PC-9 (cell line): Measurements from ENCODE around the gene HPX. TPM values are rescaled to one million over a fixed set of nuclear protein-coding genes. Genes with fewer than 3 reads are reported as not detected.

Source experiments
- BruUV-seq: library from RNA; stranded (reverse); fragments of 400-500 nt; replicated peaks from 2 replicates; lab custom pipeline; 2021; lab: Mats Ljungman, UMichigan
- CTCF ChIA-PET: fragments of 300-600 bp; sonication (Branson Sonifier 250); formaldehyde crosslinking; loops from one replicate; lab custom pipeline; 2022; ENCODE audit warnings: antibody characterized with exemption; lab: Charles Lee
- POLR2A ChIA-PET: fragments of 300-600 bp; sonication (Branson Sonifier 250); formaldehyde crosslinking; loops from one replicate; lab custom pipeline; 2022; ENCODE audit warnings: antibody characterized with exemption; ENCODE audit not compliant: unreplicated experiment; lab: Charles Lee
- DNase-seq, 2 experiments: peaks; one replicate each; pipeline versions ENCODE4 v3.0.0 to v3.0.0-alpha.2; 2015 to 2022; ENCODE audit warnings: mixed read lengths in 1 of 2
- H2AFZ ChIP-seq: fragments of 200-600 bp; sonication (generic); 2 replicates; pipeline ENCODE4 v1.8.1; 2017; ENCODE audit warnings: antibody characterized with exemption
- H3F3A ChIP-seq: fragments of 200-600 bp; sonication (generic); 2 replicates; pipeline ENCODE4 v1.8.1; 2017; ENCODE audit warnings: antibody characterized with exemption, mild to moderate bottlenecking, low read depth; ENCODE audit not compliant: insufficient read depth
- H3K27ac ChIP-seq: fragments of 200-600 bp; sonication (generic); 2 replicates; pipeline ENCODE4 v1.6.1; 2016; ENCODE audit warnings: mixed run types
- H3K27me3 ChIP-seq: fragments of 200-600 bp; sonication (generic); 2 replicates; pipeline ENCODE4 v1.6.1; 2016; ENCODE audit warnings: low read depth, mixed run types; ENCODE audit not compliant: insufficient read depth
- H3K36me3 ChIP-seq: fragments of 200-600 bp; sonication (generic); 2 replicates; pipeline ENCODE4 v1.6.1; 2016; ENCODE audit warnings: low read depth, mixed run types
- H3K4me1 ChIP-seq: fragments of 200-600 bp; sonication (generic); replicated peaks from 2 replicates; pipeline ENCODE4 v1.6.1; 2016; ENCODE audit warnings: mixed run types; ENCODE audit not compliant: insufficient read depth
- H3K4me2 ChIP-seq: fragments of 200-600 bp; sonication (generic); 2 replicates; pipeline ENCODE4 v1.6.1; 2017; ENCODE audit warnings: mixed run types
- H3K4me3 ChIP-seq: fragments of 200-600 bp; sonication (generic); 2 replicates; pipeline ENCODE4 v1.6.1; 2016; ENCODE audit warnings: mixed run types
- H3K79me2 ChIP-seq: fragments of 200-600 bp; sonication (generic); 2 replicates; pipeline ENCODE4 v1.6.1; 2017; ENCODE audit warnings: low read depth, mixed run types
- H3K9me2 ChIP-seq: fragments of 200-600 bp; sonication (generic); 2 replicates; pipeline ENCODE4 v1.8.1; 2017; ENCODE audit warnings: mild to moderate bottlenecking; ENCODE audit not compliant: insufficient read depth
- H3K9me3 ChIP-seq: fragments of 200-600 bp; sonication (generic); 2 replicates; pipeline ENCODE4 v1.8.1; 2016; ENCODE audit warnings: low read depth; ENCODE audit not compliant: insufficient read depth
- H4K20me1 ChIP-seq: fragments of 200-600 bp; sonication (generic); 2 replicates; pipeline ENCODE4 v1.8.1; 2017; ENCODE audit not compliant: insufficient read depth
- EZH2 ChIP-seq: fragments of 200-600 bp; sonication (generic); IDR thresholded peaks from 2 replicates; pipeline ENCODE4 v1.8.0; 2017; ENCODE audit warnings: antibody characterized with exemption, low read depth
- intact Hi-C: fragments of 100-400 bp; cut with micrococcal nuclease; formaldehyde crosslinking; loops from one replicate; pipeline ENCODE4 v1.10.0; 2022; ENCODE audit not compliant: unreplicated experiment
- total RNA-seq: library from RNA; stranded (reverse); gene quantifications from 2 replicates; pipeline ENCODE4 v1.2.3, GENCODE V29; 2021
- TF ChIP-seq, protein P1 (sequence below): fragments of 200-600 bp; sonication (generic); conservative IDR thresholded peaks from 2 replicates; pipeline ENCODE4 v1.6.1; 2017; ENCODE audit warnings: mixed run types, antibody characterized with exemption, mild to moderate bottlenecking, moderate library complexity

Gene HPX
- total RNA-seq, 1 experiment from 2014 or later = 0.68 TPM

- no peak overlapping the region for H3K4me2 ChIP-seq
These were observed 52.0 kb downstream of the HPX start for GRCh38 chr11:6388748-6389147.

DNA sequence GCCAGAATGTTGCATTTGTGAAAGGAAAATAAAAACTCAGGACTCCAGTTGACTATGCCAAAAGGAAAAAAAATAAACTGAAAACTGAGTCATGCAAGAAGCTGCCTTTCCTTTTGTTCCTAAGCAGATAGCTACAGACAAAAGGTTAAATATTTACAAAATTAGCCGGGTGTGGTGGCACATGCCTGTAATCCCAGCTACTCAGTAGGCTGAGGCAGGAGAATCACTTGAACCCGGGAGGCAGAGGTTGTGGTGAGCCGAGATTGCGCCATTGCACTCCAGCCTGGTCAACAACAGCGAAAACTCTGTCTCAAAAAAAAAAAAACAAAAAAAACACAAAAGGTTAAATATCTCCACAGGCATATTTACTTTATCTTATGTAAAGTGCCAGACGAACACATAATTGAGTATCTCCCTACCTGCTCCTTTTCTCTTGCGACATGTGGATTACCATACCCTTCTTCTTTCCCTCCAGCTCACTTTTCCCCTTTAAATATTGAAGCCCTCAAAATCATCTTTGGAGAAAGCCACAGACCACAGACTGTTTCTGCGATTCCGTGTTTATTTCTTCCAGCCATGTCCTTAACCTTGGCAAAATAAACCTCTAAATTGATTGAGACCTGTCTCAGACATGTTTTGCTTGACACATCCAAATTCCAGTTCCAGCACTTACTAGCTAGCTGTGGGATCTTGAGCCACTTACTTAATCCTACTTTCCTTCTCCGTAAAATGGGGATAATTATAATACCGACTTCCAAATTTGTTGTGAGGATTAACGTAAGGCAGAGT lies 52.8 kb downstream of the HPX start:
- no peak overlapping the region for H2AFZ ChIP-seq

More at GRCh38 chr11:6388748-6389147, 52.0 kb downstream of the HPX start:
- Histone ChIP-seq H2AFZ (no peak overlapping the region), H3F3A (peaks cover 4% of the 10 kb centered on the region; the same call in 1 of the 2 replicates), H3K36me3 (no peaks in the 10 kb centered on the region), H3K9me3 (no peaks in the 10 kb centered on the region), H3K9me2 (no peaks in the 10 kb centered on the region), H3K27me3 (no peaks in the 10 kb centered on the region), H3K4me1 (peaks cover 7% of the 10 kb centered on the region; the same call in 1 of the 2 replicates), H4K20me1 (no peaks in the 10 kb centered on the region), H3K27ac (no peak overlapping the region), H3K79me2 (no peaks in the 10 kb centered on the region), H3K4me3 (no peak overlapping the region)
- TF ChIP-seq EZH2 = no peak
- TF ChIP-seq, protein P1, sequence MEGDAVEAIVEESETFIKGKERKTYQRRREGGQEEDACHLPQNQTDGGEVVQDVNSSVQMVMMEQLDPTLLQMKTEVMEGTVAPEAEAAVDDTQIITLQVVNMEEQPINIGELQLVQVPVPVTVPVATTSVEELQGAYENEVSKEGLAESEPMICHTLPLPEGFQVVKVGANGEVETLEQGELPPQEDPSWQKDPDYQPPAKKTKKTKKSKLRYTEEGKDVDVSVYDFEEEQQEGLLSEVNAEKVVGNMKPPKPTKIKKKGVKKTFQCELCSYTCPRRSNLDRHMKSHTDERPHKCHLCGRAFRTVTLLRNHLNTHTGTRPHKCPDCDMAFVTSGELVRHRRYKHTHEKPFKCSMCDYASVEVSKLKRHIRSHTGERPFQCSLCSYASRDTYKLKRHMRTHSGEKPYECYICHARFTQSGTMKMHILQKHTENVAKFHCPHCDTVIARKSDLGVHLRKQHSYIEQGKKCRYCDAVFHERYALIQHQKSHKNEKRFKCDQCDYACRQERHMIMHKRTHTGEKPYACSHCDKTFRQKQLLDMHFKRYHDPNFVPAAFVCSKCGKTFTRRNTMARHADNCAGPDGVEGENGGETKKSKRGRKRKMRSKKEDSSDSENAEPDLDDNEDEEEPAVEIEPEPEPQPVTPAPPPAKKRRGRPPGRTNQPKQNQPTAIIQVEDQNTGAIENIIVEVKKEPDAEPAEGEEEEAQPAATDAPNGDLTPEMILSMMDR = no peak
- intact Hi-C loops = loop anchor here (2.0 kb wide), 1 partner anchor 44 kb away; no protein-coding TSS in a partner anchor
- CTCF ChIA-PET = no interaction called here
- no TSS peak for BruUV-seq
- DNase-seq = no peak
- POLR2A ChIA-PET = no interaction called here

GRCh38 chr11:6385046-6385777 lies 55.6 kb downstream of the HPX start:
- no peaks in the 10 kb centered on the region for H3K79me2 ChIP-seq
- BruUV-seq = no TSS peak
- CTCF ChIA-PET = no interaction called here
- H3F3A ChIP-seq = peaks cover 4% of the 10 kb centered on the region; the same call in 1 of the 2 replicates
- peaks cover 7% of the 10 kb centered on the region; the same call in 1 of the 2 replicates for H3K4me1 ChIP-seq
- H3K27me3 ChIP-seq = no peaks in the 10 kb centered on the region
- no peak overlapping the region for H3K4me3 ChIP-seq
- H3K36me3 ChIP-seq = no peaks in the 10 kb centered on the region
- POLR2A ChIA-PET = no interaction called here
- no peak for TF ChIP-seq EZH2
- TF ChIP-seq, protein P1 = no peak
- DNase-seq = no peak
- H3K27ac ChIP-seq = no peak overlapping the region
- no peak overlapping the region for H3K4me2 ChIP-seq
- H4K20me1 ChIP-seq = no peaks in the 10 kb centered on the region
- no peak overlapping the region for H2AFZ ChIP-seq
- H3K9me2 ChIP-seq = no peaks in the 10 kb centered on the region
- no peaks in the 10 kb centered on the region for H3K9me3 ChIP-seq
- intact Hi-C loops = no loop called here

More for the DNA sequence above, 52.8 kb downstream of the HPX start:
- BruUV-seq = no TSS peak
- Histone ChIP-seq H4K20me1 (no peaks in the 10 kb centered on the region), H3F3A (peaks cover 4% of the 10 kb centered on the region; the same call in 1 of the 2 replicates), H3K36me3 (no peaks in the 10 kb centered on the region), H3K79me2 (no peaks in the 10 kb centered on the region), H3K4me2 (peak overlapping the region; percentile 44; the same call in 1 of the 2 replicates), H3K9me2 (no peaks in the 10 kb centered on the region), H3K9me3 (no peaks in the 10 kb centered on the region), H3K27ac (no peak overlapping the region), H3K4me1 (peaks cover 7% of the 10 kb centered on the region; the same call in 1 of the 2 replicates), H3K4me3 (no peak overlapping the region), H3K27me3 (no peaks in the 10 kb centered on the region)
- ChIA-PET CTCF (interaction anchor here (0.8 kb wide), 1 partner anchor 9 kb away, joined by 4 read pairs; no protein-coding TSS in a partner anchor), POLR2A (interaction anchor here (0.6 to 0.8 kb wide), 2 partner anchors 36 to 1188 kb away, joined by 3 to 5 read pairs; no protein-coding TSS in a partner anchor)
- no peak for DNase-seq
- TF ChIP-seq, protein P1 = no peak
- no peak for TF ChIP-seq EZH2
- intact Hi-C loops = loop anchor here (2.0 kb wide), 1 partner anchor 45 kb away; no protein-coding TSS in a partner anchor
